WI38 (cell line): ENCODE results near the gene TRIM69.

Experiments used
- H3K4me3 ChIP-seq: 2 replicates; pipeline ENCODE4 v1.5.1; 2011; ENCODE audit warnings: low read depth, mild to moderate bottlenecking, control low read depth, low read length
- CTCF ChIP-seq: IDR thresholded peaks from 2 replicates; pipeline ENCODE4 v1.5.1; 2012; ENCODE audit warnings: low read depth, mild to moderate bottlenecking, control low read depth, low read length

TRIM69 gene

DNA sequence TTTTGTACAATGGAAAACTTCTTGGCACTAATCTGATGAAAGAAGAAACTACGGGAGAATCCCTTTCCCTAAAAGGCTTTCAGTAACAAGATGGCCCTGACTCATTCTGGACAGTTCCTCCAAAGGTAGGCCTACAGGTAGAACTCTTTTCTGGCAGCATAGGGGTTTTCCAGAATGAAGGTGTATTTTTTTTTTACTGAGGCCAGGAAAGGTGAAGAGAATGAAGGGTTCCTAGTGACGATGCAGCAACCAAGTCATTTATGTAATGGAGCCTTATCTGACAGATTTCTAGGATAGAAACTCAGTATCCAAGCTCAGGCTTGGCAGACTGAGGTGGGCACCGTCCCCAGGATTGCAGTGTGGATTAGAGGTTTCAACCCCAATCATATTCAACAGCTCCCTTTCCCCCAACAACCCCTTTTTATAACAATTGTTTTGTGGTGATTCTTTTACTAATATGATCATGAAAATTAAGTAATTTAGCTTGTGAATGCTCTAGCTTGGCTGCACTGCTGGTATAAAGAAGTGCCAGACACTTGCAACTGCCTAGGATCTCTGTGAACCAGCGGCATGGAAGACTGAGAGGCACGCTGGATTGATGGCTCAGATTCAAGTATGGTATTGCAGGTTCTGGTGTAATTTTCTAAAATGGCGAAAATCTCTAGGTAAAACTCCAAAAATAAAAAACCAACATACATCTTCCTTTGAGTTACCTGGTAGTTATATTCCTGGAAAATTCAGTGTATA, 8.7 kb upstream of the TRIM69 start:
- no peak for TF ChIP-seq CTCF
- H3K4me3 ChIP-seq = peak overlapping the region; percentile 96

- H3K4me3 ChIP-seq = peak overlapping the region; percentile 96
Observed at GRCh38 chr15:44728232-44728575, 8.1 kb upstream of the TRIM69 start.

- H3K4me3 ChIP-seq = peak overlapping the region; percentile 96
- TF ChIP-seq CTCF = no peak
Observed at GRCh38 chr15:44728576-44729407, 7.5 kb upstream of the TRIM69 start.

DNA sequence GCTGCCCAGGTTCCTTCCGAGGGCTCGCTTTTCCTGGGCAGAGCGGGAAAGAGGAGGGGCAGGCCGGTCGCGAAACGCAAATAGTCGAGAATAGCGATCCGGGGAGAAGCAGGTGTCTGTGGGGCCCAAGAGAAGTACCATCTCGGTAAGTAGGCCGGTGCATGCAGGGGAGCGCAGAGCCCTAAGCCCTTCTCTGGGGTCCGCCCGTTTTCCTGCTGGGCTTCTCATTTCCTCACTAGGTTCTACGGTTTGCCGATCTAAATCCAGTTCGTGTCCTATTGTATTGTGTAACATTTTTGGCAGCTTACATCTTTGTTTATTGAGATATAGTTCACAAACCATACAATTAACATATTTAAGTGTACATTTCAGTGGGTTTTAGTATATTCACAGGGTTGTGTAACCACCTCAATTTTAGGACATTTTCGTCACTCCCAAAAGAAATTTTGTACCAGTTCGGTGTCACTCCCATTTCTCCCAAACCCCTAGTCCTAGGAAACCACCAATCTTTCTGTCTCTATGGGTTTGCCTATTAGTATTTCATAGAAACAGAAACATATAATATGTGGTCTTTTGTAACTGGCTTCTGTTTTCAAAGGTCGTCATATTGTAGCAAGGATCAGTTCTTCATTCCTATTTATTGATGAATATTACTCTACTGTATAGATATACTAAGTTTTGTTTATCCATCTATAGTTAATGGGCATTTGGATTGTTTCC, 6.8 kb upstream of the TRIM69 start:
- TF ChIP-seq CTCF = no peak
- H3K4me3 ChIP-seq = peak overlapping the region; percentile 96

GRCh38 chr15:44734839-44735481, 1.4 kb upstream of the TRIM69 start:
- TF ChIP-seq CTCF = no peak
- no peak overlapping the region for H3K4me3 ChIP-seq

DNA sequence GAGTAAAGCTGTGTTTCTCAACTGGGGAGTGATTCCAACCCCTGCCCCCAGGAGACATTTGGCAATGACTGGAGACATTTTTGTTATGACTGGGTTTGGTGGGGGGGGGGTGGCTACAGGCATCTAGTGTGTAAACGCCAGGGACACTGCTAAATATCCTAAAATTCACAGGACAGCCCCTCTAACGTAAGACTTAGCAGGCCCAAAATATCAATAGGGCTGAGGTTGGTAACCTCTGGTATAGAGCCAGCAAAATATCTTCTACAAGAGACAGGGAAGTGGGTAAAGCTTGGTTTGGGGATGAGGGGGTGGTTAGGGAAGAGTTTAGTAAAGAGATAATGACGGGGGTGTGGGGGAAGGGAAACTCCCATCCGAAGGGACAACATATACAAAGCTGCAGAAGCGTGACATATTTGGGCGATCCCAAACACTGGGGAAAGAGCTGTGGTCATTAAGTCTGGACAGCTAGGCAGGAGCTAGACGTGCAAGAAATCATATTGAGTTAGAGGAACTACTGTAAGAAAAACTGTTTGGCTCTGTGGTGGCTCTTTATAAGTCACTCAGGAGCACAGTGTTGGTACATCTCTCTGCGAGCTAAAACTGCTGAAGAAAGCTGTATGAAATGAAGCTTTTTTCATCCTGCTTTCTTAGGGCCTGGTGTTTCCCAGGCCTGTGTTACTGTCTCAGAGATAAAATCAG, 697 bp upstream of the TRIM69 start:
- no peak overlapping the region for H3K4me3 ChIP-seq

More for the DNA sequence above, 697 bp upstream of the TRIM69 start:
- TF ChIP-seq CTCF = no peak
